ENCODE data around the gene MLYCD. TPM values are rescaled to one million over a fixed set of nuclear protein-coding genes. Genes with fewer than 3 reads are reported as not detected.

The MLYCD gene
- total and polyA plus RNA-seq, 2 experiments from 2014 or later: 3.2 to 7.2 TPM

GRCh38 chr16:83966153-83966696 is 67.3 kb downstream of the MLYCD start:
- Histone ChIP-seq H4K20me1 (replicated peaks; ENCODE audit: insufficient read depth) (no peaks in the 10 kb centered on the region), H3K36me3 (ENCODE audit: insufficient read depth) (no peaks in the 10 kb centered on the region), H2AFZ (no peak overlapping the region), H3F3A (replicated peaks; ENCODE audit: low read depth) (no peaks in the 10 kb centered on the region), H3K27me3 (ENCODE audit: insufficient read depth) (peaks cover 13% of the 10 kb centered on the region), H3K4me2 (no peak overlapping the region), H3K27ac (ENCODE audit: low read depth) (no peak overlapping the region), H3K4me3 (no peak overlapping the region), H3K4me1 (ENCODE audit: insufficient read depth) (no peaks in the 10 kb centered on the region; the same call in 1 of the 2 replicates), H3K79me2 (replicated peaks; ENCODE audit: insufficient read depth) (no peaks in the 10 kb centered on the region), H3K9me2 (ENCODE audit: insufficient read depth) (no peaks in the 10 kb centered on the region)
- Mint-ChIP-seq H3K4me3 (no peak overlapping the region), H3K9me3 (peaks cover 3% of the 10 kb centered on the region; the same call in 2 of the 3 replicates), H3K36me3 (ENCODE audit: low read depth) (no peaks in the 10 kb centered on the region), H3K4me1 (peaks cover 9% of the 10 kb centered on the region), H3K27me3 (ENCODE audit: insufficient read depth, low read depth, poor library complexity) (peaks cover 17% of the 10 kb centered on the region), H3K27ac (no peak overlapping the region)
- DNase-seq (ENCODE audit: low spot score): peak; percentile 41
- ATAC-seq: peak; percentile 13; the same call in 2 of the 3 replicates
- TF ChIP-seq EZH2phosphoT487 (IDR thresholded peaks at IDR 0.05; ENCODE audit: unreplicated experiment) (no peak), CREB1 (CRISPR knock-in tag; IDR thresholded peaks at IDR 0.05; ENCODE audit: low read depth) (no peak), ZNF331 (CRISPR knock-in tag; IDR thresholded peaks at IDR 0.05; ENCODE audit: low read depth) (no peak), STAT1 (IDR thresholded peaks at IDR 0.05; ENCODE audit: unreplicated experiment) (no peak), ZNF114 (CRISPR knock-in tag; IDR thresholded peaks at IDR 0.05) (no peak), EZH2 (IDR thresholded peaks at IDR 0.05; ENCODE audit: low read depth, unreplicated experiment) (no peak), NANOG (IDR thresholded peaks at IDR 0.05; ENCODE audit: borderline replicate concordance) (no peak), JUNB (IDR thresholded peaks at IDR 0.05; ENCODE audit: unreplicated experiment) (no peak), POLR2AphosphoS5 (IDR thresholded peaks at IDR 0.05; ENCODE audit: low read depth) (no peak), CTCF (conservative IDR thresholded peaks at IDR 0.05; ENCODE audit: low read depth in 2 of 2) (no peak), ZNF462 (CRISPR knock-in tag; IDR thresholded peaks at IDR 0.05) (no peak)
- TF ChIP-seq, protein P1, sequence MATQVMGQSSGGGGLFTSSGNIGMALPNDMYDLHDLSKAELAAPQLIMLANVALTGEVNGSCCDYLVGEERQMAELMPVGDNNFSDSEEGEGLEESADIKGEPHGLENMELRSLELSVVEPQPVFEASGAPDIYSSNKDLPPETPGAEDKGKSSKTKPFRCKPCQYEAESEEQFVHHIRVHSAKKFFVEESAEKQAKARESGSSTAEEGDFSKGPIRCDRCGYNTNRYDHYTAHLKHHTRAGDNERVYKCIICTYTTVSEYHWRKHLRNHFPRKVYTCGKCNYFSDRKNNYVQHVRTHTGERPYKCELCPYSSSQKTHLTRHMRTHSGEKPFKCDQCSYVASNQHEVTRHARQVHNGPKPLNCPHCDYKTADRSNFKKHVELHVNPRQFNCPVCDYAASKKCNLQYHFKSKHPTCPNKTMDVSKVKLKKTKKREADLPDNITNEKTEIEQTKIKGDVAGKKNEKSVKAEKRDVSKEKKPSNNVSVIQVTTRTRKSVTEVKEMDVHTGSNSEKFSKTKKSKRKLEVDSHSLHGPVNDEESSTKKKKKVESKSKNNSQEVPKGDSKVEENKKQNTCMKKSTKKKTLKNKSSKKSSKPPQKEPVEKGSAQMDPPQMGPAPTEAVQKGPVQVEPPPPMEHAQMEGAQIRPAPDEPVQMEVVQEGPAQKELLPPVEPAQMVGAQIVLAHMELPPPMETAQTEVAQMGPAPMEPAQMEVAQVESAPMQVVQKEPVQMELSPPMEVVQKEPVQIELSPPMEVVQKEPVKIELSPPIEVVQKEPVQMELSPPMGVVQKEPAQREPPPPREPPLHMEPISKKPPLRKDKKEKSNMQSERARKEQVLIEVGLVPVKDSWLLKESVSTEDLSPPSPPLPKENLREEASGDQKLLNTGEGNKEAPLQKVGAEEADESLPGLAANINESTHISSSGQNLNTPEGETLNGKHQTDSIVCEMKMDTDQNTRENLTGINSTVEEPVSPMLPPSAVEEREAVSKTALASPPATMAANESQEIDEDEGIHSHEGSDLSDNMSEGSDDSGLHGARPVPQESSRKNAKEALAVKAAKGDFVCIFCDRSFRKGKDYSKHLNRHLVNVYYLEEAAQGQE (IDR thresholded peaks at IDR 0.05; ENCODE audit: unreplicated experiment): no peak
- TF ChIP-seq, protein P2, sequence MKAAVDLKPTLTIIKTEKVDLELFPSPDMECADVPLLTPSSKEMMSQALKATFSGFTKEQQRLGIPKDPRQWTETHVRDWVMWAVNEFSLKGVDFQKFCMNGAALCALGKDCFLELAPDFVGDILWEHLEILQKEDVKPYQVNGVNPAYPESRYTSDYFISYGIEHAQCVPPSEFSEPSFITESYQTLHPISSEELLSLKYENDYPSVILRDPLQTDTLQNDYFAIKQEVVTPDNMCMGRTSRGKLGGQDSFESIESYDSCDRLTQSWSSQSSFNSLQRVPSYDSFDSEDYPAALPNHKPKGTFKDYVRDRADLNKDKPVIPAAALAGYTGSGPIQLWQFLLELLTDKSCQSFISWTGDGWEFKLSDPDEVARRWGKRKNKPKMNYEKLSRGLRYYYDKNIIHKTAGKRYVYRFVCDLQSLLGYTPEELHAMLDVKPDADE (IDR thresholded peaks at IDR 0.05): no peak

Measured in GM23338 (cell line).